ENCODE data around the gene BATF3. TPM values are rescaled to one million over a fixed set of nuclear protein-coding genes. Genes with fewer than 3 reads are reported as not detected.

Gene BATF3, protein sequence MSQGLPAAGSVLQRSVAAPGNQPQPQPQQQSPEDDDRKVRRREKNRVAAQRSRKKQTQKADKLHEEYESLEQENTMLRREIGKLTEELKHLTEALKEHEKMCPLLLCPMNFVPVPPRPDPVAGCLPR
- total RNA-seq (2022; extraction: Qiagen RNA extraction) = 22.7 to 41.7 TPM (median 35.8 TPM) in 5 replicates

DNA sequence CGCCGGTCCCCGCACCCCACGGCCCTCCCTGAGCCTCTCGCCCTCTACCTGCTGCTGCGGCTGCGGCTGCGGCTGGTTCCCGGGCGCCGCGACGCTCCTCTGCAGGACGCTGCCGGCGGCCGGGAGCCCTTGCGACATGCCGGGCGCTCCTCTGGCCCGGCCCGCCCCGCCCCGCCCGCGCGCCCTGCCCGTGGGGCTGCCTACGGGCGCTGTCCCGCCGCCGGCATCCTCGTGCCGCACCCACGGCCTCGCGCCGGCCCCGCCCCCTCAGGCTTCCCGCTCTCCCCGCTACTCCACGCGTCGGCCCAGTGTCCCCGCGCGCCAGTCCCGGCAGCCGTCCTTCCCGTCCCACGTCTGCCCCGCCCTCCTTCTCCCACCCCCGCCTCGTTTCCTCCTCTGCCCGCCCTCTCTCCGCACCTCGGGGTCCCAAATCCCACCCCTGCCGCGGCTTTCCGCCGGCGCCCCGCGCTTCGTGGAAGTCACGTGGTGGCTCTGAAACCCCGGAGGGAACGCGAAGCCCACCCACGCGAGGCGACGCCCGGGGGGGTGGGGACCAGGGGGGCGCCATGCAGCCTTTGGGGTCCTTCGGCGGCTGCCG lies at the start of gene BATF3:
TSS of gene BATF3 (minus strand) at position 216 of the 598 bp plus-strand sequence. CDS start at position 138, 78 bp downstream.

Other genes starting within 250 kb of the BATF3 start
- 25.1 to 37.2 TPM (median 34.7 TPM) in 5 replicates for gene ATF3, start 91.1 kb downstream of the BATF3 start, total RNA-seq (2022; extraction: Qiagen RNA extraction)
- gene NSL1, start 91.9 kb upstream of the BATF3 start, total RNA-seq (2022; extraction: Qiagen RNA extraction) = 29.2 to 40.8 TPM (median 30.7 TPM) in 5 replicates
- gene TATDN3, start 92.1 kb upstream of the BATF3 start, total RNA-seq (2022; extraction: Qiagen RNA extraction) = 12.7 to 14.7 TPM (median 13.8 TPM) in 5 replicates
- not detected in 5 replicates for gene SPATA45, start 147.8 kb upstream of the BATF3 start, total RNA-seq (2022; extraction: Qiagen RNA extraction)
- 15.3 to 16.8 TPM (median 16.3 TPM) in 5 replicates for gene FLVCR1, start 158.4 kb upstream of the BATF3 start, total RNA-seq (2022; extraction: Qiagen RNA extraction)

Measured in A549 treated with Hydrocortisone at 1 μM for 4 hours (cell line).